ENCODE data around the gene LTBP2.

The LTBP2 gene

DNA sequence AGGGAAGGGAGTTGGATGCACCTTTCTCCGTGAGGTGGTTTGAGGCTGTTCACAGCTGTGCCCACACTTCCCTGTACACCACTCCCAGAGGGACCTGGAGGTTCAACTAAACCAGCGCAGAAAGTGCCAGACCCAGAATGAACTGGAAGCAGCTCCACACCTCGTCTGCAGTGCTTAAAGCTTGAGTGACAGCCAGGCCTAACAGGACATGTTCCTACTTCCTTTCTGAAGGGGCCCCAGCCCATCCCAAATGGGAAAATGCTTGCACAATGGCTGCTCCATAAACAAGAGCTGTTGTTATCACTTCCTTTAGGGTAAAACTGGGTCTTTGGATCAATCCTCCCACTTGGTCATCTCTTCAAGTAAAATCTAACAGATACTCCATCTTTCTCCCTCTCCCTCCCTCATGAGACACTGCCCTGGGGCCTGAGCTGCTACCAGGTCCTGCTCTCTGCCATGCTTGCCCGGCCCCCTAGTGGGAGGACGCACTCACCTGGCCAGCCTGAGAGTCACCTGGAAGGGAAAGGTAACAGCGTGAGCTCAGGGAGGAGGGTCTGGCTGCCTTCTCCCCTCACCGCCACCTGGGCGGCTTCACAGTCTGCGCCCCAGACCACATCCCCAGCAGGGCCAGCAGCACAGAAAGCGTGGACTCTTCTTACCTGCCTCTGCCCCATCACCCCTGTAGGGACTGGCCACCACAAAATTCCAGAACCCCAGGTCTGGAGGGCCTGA is 85.0 kb downstream of the LTBP2 start:
- DNase-seq (ENCODE audit: low read depth) = no peak

DNA sequence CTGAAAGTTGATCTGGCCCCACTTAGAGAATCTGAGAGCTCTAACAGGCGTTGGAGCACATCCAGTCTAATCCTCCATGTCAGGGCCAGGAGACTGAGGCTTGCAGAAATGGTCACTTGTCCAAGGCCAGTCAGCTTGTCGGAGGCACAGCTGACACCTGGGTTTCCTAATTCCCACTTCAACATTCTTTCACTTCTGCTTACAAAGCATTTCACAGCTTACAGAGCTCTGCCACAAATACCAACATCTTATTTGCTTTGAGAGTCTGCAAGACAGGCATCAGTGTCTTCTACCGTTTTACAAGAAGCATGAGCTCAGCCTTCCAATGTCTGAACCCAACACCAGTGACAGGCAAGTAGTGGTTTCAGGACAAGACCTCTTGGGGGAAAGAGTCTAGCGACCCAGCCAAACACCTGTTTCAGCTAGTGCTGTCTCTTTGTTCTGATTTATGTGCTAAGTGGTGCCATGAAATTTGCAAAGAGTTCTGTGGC is 86.6 kb downstream of the LTBP2 start:
- no peak for DNase-seq (ENCODE audit: low read depth)

- DNase-seq (ENCODE audit: low read depth) = no peak
Observed at GRCh38 chr14:74524812-74525135, 87.3 kb downstream of the LTBP2 start.

- no peak for DNase-seq (ENCODE audit: low read depth)
Observed at GRCh38 chr14:74524076-74524811, 87.8 kb downstream of the LTBP2 start.

GRCh38 chr14:74522740-74523139 is 89.3 kb downstream of the LTBP2 start:
- no peak for DNase-seq (ENCODE audit: low read depth)

DNA sequence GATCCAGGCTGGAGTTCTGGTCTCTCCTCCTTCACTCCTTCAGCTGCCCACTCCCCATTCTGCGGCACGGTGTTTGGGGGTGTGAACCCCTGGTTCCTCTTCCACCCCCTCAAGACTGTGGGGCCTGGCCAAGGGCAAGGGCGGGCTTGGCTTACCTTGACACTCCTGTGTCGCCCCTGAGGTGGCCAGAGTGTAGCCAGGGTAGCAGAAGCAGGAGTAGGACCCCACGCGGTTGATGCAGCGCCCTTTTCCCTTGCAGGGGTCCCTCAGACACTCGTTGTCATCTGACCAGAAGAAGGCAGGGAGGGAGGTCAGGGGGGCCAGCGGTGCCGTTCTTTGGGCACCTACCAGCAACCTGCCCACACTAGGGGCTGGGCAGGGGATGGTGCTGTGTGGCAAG is 90.3 kb downstream of the LTBP2 start:
- no peak for DNase-seq (ENCODE audit: low read depth)

DNA sequence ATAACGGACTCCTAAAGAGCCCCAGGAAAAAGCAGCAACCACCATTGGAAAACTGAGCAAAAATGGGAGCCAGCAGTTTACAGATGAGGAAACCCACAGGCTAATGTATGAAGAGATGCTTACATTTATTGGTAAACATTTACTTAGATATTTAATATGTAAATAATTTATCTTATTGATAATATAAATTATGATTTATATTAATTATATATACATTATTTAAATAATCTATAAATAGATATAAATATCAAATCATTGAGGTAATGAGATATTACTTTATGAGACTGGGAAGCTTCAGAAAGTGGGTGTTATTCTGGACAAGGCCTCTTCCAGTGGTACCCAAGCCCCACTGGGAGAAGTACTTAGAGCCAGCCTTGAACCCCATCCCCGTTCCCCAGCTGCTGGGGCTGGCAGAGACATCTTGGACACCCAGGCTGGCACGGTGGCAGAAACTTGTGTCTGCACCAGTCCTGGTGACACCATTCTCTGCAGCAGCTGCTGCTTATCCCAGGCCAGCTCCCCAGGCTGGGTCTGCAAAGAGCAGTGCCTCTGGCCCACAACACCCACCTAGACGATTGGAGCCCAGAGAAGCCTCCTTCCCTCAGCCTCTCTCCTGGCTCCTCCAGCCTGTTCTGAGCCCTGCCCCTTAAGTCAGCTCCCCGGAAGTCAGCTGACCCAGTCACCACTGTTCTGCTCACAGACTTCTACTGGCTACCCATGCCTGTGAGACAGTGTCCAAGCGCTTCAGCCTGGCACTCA is 92.5 kb downstream of the LTBP2 start:
- no peak for DNase-seq (ENCODE audit: low read depth)

DNA sequence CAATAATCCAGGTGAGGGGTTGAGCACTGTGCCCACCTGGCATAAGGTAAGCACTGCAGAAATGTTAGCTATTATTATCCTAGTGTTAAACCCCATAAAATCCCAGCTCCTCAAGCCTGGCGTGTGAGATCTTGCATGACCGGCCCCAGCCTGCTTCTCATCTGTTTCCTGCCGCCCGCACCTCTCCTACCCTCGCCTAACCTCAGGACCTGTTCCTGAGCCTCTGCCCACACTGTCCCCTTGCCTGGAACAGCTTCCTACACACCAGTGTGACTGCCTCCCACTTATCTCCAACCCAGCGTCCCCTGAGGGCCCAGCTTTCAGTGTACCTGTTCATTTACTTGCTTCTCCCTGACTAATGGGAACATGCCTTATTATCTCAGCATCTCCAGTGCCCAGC is 93.8 kb downstream of the LTBP2 start:
- DNase-seq (ENCODE audit: low read depth) = no peak

GRCh38 chr14:74517731-74518130 is 94.3 kb downstream of the LTBP2 start:
- DNase-seq (ENCODE audit: low read depth) = no peak

DNA sequence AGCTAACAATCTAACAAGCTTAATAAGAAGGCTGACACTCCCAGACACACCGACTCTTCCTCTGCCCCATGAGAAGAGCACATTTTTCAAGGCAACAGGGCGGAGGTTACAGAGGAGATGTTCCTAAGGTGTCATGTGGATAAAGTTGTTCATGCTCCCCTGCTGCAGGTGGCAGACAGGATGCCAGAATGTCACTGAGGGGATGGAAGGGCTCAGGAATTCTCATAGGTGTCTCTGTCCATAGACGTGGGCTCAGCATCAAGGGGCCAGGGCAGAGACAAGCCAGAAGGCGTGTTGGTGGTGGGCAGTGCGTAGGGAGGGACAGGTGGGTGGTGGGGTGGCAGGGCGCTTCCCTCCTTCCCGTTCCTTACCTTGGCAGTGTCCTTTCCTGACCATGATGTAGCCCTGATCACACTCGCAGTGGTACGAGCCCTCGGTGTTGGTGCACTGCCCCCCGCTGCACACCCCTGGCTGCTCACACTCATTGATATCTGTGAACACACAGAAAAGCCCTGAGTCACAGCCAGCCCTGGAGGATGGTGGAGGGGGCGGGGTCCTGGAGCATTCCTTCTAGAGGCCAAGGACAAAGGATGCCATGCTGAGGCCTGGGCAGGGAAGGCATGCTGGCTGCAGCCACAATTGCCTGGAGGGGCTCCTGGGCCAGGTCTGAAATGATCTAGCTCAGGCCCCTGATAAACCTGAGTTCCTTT is 95.4 kb downstream of the LTBP2 start:
- no peak for DNase-seq (ENCODE audit: low read depth)

GRCh38 chr14:74515891-74516412 is 96.1 kb downstream of the LTBP2 start:
- DNase-seq (ENCODE audit: low read depth) = no peak

GRCh38 chr14:74514471-74514941 is 97.5 kb downstream of the LTBP2 start:
- DNase-seq (ENCODE audit: low read depth) = peak; percentile 90

DNA sequence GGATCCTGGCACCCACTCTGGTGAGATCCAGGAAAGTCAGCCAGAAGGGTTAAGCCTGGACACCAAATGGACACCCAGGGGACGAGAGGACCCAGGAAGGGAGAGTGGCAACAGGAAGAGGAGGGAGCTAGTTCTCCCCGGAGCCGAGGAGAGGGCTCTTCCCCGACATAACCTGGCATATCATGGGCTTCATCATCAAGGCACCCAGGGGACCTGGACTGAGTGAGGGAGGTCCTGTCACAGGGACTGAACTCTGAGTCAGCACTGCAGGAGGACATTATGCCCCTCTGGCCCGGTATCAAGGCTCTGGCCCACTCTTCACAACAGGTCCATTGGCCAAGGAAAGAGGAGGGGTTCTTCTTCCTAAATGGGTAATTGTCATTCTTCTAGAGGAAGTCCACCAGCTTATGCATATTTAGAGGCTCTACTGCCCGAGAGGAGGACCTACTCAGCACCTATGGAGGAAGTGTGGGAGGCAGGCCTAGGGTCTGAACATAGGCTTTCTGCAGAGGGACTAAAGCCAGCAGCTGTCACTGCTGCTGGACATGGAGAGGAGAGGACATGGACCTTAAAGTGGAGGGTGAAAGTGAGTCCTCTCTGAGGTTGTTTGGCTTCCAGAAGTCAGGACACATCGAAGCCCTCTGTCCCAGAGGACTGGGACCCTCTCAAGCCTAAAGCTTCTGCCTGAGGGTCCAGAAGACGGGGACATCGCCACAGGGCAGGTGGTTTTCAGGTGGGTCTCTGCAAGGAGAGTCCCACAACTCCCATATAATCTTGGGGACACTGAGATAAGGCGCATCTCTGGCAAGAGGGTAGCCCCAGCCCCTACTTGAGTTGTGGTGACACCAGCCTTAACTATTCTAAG is 99.8 kb downstream of the LTBP2 start:
- no peak for DNase-seq (ENCODE audit: low read depth)

DNA sequence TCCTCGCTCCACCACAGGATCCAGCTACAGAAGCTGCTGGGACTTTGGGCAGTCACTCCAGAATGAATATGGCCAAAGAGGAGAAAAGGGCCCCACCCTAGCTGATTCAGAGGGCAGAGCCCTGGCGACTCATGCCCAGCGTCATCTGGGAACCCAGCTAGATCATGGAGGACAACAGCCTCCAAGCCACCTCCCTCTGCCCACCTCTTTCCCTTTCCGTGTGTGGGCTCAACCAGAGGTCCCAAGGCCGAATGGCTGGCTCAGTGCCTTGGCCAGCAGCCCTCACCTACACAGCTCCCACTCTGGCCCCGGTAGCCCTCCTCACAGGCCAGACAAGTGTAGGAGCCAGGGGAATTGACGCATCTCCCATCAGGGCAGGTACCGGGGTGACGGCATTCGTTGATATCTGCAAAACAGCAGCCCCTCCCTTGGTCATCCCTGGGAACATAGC is 101.1 kb downstream of the LTBP2 start:
- DNase-seq (ENCODE audit: low read depth) = peak; percentile 84

- no peak for DNase-seq (ENCODE audit: low read depth)
Observed at GRCh38 chr14:74510223-74510931, 101.7 kb downstream of the LTBP2 start.

- DNase-seq (ENCODE audit: low read depth) = no peak
Observed at GRCh38 chr14:74509587-74510222, 102.3 kb downstream of the LTBP2 start.

- DNase-seq (ENCODE audit: low read depth) = no peak
Observed at GRCh38 chr14:74508844-74509428, 103.1 kb downstream of the LTBP2 start.

DNA sequence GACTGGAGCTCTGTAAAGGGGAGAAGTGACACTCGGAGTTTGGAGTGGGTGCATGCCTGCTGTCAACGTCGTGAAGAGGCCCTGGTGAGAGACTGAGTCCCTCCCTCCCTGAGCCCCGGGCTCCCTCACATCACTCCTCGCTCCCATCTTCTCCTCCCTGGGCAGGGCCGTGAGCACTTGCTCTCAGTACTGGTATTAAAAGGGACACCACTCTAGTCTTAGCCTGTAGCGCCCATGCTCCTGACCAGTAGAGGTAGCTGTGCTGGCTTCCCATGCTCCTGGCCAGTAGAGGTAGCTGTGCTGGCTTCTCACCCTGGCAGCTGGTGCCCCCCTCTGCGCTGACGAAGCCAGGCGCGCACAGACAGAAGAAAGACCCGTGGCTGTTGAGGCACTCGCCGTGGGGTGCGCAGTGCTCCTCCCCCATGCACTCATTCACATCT is 103.7 kb downstream of the LTBP2 start:
- no peak for DNase-seq (ENCODE audit: low read depth)

DNA sequence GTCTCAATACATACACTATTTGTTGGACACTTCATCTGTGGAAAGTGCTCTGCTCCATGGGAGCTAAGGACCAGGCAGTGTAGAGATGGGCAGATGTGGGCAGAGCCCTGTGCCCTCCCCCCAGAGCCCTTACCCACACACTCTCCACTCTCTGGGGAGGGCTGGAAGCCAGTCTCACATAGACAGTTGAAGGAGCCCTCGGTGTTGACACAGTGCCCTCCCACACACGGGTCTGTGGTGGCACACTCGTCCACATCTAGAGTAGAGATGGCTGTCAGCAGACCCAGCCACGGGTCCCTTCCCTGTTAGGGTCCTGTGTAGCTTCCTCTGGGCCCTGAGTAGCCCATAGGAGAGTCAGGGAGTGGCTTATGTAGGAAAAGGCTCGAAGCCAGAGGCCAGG is 104.2 kb downstream of the LTBP2 start:
- no peak for DNase-seq (ENCODE audit: low read depth)

Data from stromal cell of bone marrow (primary cell).